Measurements from ENCODE around the gene SHKBP1.
A peak's percentile ranks its signal among the peaks of the same experiment; 100 is the strongest.

SHKBP1 gene

GRCh38 chr19:40603071-40603388, 26.4 kb downstream of the SHKBP1 start:
- DNase-seq (ENCODE audit: low spot score), result no peak

GRCh38 chr19:40603389-40604170, 26.9 kb downstream of the SHKBP1 start:
- DNase-seq (ENCODE audit: low spot score), result peak; percentile 99

- no peak for DNase-seq (ENCODE audit: low spot score)
Observed at GRCh38 chr19:40604171-40604646, 27.5 kb downstream of the SHKBP1 start.

- DNase-seq (ENCODE audit: low spot score), result peak; percentile 51
Observed at GRCh38 chr19:40604647-40605215, 28.1 kb downstream of the SHKBP1 start.

GRCh38 chr19:40605216-40605971, 28.7 kb downstream of the SHKBP1 start:
- DNase-seq (ENCODE audit: low spot score), result peak; percentile 94

GRCh38 chr19:40607311-40608239, 30.9 kb downstream of the SHKBP1 start:
- DNase-seq (ENCODE audit: low spot score), result no peak

- no peak for DNase-seq (ENCODE audit: low spot score)
Observed at GRCh38 chr19:40608240-40608621, 31.6 kb downstream of the SHKBP1 start.

- no peak for DNase-seq (ENCODE audit: low spot score)
Observed at GRCh38 chr19:40608957-40609356, 32.3 kb downstream of the SHKBP1 start.

GRCh38 chr19:40609561-40610395, 33.1 kb downstream of the SHKBP1 start:
- DNase-seq (ENCODE audit: low spot score), result peak; percentile 90

- DNase-seq (ENCODE audit: low spot score), result peak; percentile 31
Observed at GRCh38 chr19:40610396-40611064, 33.9 kb downstream of the SHKBP1 start.

GRCh38 chr19:40611096-40611495, 34.4 kb downstream of the SHKBP1 start:
- no peak for DNase-seq (ENCODE audit: low spot score)

- no peak for DNase-seq (ENCODE audit: low spot score)
Observed at GRCh38 chr19:40611900-40612698, 35.4 kb downstream of the SHKBP1 start.

- DNase-seq (ENCODE audit: low spot score), result peak; percentile 78
Observed at GRCh38 chr19:40612831-40613689, 36.4 kb downstream of the SHKBP1 start.

- DNase-seq (ENCODE audit: low spot score), result peak; percentile 94
Observed at GRCh38 chr19:40613690-40614621, 37.3 kb downstream of the SHKBP1 start.

- peak; percentile 92 for DNase-seq (ENCODE audit: low spot score)
Observed at GRCh38 chr19:40614622-40615411, 38.1 kb downstream of the SHKBP1 start.

- no peak for DNase-seq (ENCODE audit: low spot score)
Observed at GRCh38 chr19:40616178-40616577, 39.5 kb downstream of the SHKBP1 start.

GRCh38 chr19:40616941-40617340, 40.3 kb downstream of the SHKBP1 start:
- no peak for DNase-seq (ENCODE audit: low spot score)
